Left lung (tissue), 10 donors: ENCODE results near the gene COG2. TPM values are rescaled to one million over a fixed set of nuclear protein-coding genes. Genes with fewer than 3 reads are reported as not detected.

ENCODE experiments used
- ATAC-seq: fragments of 200-7000 bp; cut with Tn5 transposase; one replicate; pipeline ENCODE4 v1.9.1; 2020; ENCODE audit warnings: moderate library complexity
- DNase-seq, 4 donors: peaks; one replicate each; pipeline ENCODE4 v3.0.0-alpha.2; 2013 to 2020
- H3K27ac ChIP-seq, 2 donors: fragments of 200-600 bp; sonication (generic) in 1 of 2; one replicate each; pipeline versions ENCODE4 v1.5.0 to v1.8.0; 2020 to 2021
- H3K27me3 ChIP-seq, 2 donors: fragments of 200-600 bp; sonication (generic) in 1 of 2; one replicate each; pipeline versions ENCODE4 v1.5.0 to v1.8.0; 2020 to 2021
- H3K36me3 ChIP-seq, 2 donors: fragments of 200-600 bp; sonication (generic) in 1 of 2; one replicate each; pipeline versions ENCODE4 v1.5.0 to v1.8.0; 2020 to 2021
- H3K4me1 ChIP-seq, 2 donors: fragments of 200-600 bp; one replicate each; pipeline ENCODE4 v1.8.0; 2021
- H3K4me3 ChIP-seq, 2 donors: fragments of 200-600 bp; sonication (generic) in 1 of 2; one replicate each; pipeline versions ENCODE4 v1.5.0 to v1.8.0; 2020 to 2021; ENCODE audit warnings: mild to moderate bottlenecking in 1 of 2
- H3K9me3 ChIP-seq, 2 donors: fragments of 200-600 bp; sonication (generic) in 1 of 2; one replicate each; pipeline versions ENCODE4 v1.5.0 to v1.8.0; 2020 to 2021
- CTCF ChIP-seq, 2 donors: fragments of 200-600 bp; sonication (generic) in 1 of 2; IDR thresholded peaks; one replicate each; pipeline versions ENCODE4 v1.5.0 to v1.8.0; 2021; ENCODE audit warnings: antibody characterized with exemption in 2 of 2
- intact Hi-C, 2 donors: fragments of 100-400 bp; cut with DNase I; formaldehyde crosslinking; loops; one replicate each; pipeline versions ENCODE4 v1.11.2 to v1.14.2; 2022
- polyA plus RNA-seq, 6 donors: library from polyadenylated mRNA; unstranded; fragments of 120-200 nt; gene quantifications; one replicate each; pipeline ENCODE4 v1.2.1, GENCODE V29; 2013; ENCODE audit not compliant: insufficient read length in 6 of 6
- total RNA-seq, 2 donors: library from RNA; stranded (reverse); fragmentation: NEBNext Ultra II Directional; extraction: Animal tissue kit (Norgen Biotek cat#: 25700); gene quantifications; one replicate each; pipeline ENCODE4 v1.2.1, GENCODE V29; 2021
- donor health status: DM: no; HTN: yes; CAD: no.
- donor health status: DM: no; HTN: no; CAD: no.

COG2 gene
- total and polyA plus RNA-seq, 8 donors: 26.1 to 33.4 (median 27.2) TPM

GRCh38 chr1:230614121-230614520, 28.2 kb upstream of the COG2 start:
- H3K9me3 ChIP-seq: no peaks in the 10 kb centered on the region
- no peak for TF ChIP-seq CTCF (IDR thresholded peaks at IDR 0.05)
- no peak overlapping the region for H3K4me3 ChIP-seq
- no peaks in the 10 kb centered on the region for H3K36me3 ChIP-seq
- DNase-seq: no peak
- no peaks in the 10 kb centered on the region for H3K4me1 ChIP-seq
- no peak overlapping the region for H3K27ac ChIP-seq
- H3K27me3 ChIP-seq: no peaks in the 10 kb centered on the region
- intact Hi-C loops: no loop called here
- ATAC-seq: no peak

- Histone ChIP-seq H3K4me3 (no peak overlapping the region), H3K36me3 (no peaks in the 10 kb centered on the region), H3K9me3 (no peaks in the 10 kb centered on the region), H3K27ac (no peak overlapping the region), H3K27me3 (no peaks in the 10 kb centered on the region), H3K4me1 (no peaks in the 10 kb centered on the region)
- TF ChIP-seq CTCF (IDR thresholded peaks at IDR 0.05): no peak
- ATAC-seq (no peak), DNase-seq (no peak)
- intact Hi-C loops: no loop called here
Observed at GRCh38 chr1:230618537-230618936, 23.7 kb upstream of the COG2 start.

GRCh38 chr1:230620649-230621323, 21.5 kb upstream of the COG2 start:
- Histone ChIP-seq H3K4me3 (no peak overlapping the region), H3K9me3 (no peaks in the 10 kb centered on the region), H3K36me3 (no peaks in the 10 kb centered on the region), H3K27me3 (no peaks in the 10 kb centered on the region), H3K4me1 (no peaks in the 10 kb centered on the region), H3K27ac (no peak overlapping the region)
- ATAC-seq (no peak), DNase-seq (no peak)
- TF ChIP-seq CTCF (IDR thresholded peaks at IDR 0.05): no peak
- intact Hi-C loops: no loop called here

- Histone ChIP-seq H3K36me3 (no peaks in the 10 kb centered on the region), H3K27ac (no peak overlapping the region), H3K9me3 (no peaks in the 10 kb centered on the region), H3K4me1 (no peaks in the 10 kb centered on the region), H3K27me3 (no peaks in the 10 kb centered on the region), H3K4me3 (no peak overlapping the region)
- ATAC-seq (no peak), DNase-seq (no peak)
- intact Hi-C loops: no loop called here
- no peak for TF ChIP-seq CTCF (IDR thresholded peaks at IDR 0.05)
Observed at GRCh38 chr1:230621324-230622030, 20.8 kb upstream of the COG2 start.

- Histone ChIP-seq H3K27me3 (no peaks in the 10 kb centered on the region), H3K4me3 (no peak overlapping the region), H3K27ac (no peak overlapping the region), H3K4me1 (no peaks in the 10 kb centered on the region), H3K9me3 (no peaks in the 10 kb centered on the region), H3K36me3 (no peaks in the 10 kb centered on the region)
- intact Hi-C loops: no loop called here
- DNase-seq (no peak), ATAC-seq (no peak)
- TF ChIP-seq CTCF (IDR thresholded peaks at IDR 0.05): no peak
Observed at GRCh38 chr1:230622151-230622550, 20.1 kb upstream of the COG2 start.
